Measurements from ENCODE around the gene MUC5AC.

The MUC5AC gene

GRCh38 chr11:1217151-1217550, 59.4 kb downstream of the MUC5AC start:
- no peak for DNase-seq

GRCh38 chr11:1218256-1218787, 60.6 kb downstream of the MUC5AC start:
- no peak for DNase-seq

DNA sequence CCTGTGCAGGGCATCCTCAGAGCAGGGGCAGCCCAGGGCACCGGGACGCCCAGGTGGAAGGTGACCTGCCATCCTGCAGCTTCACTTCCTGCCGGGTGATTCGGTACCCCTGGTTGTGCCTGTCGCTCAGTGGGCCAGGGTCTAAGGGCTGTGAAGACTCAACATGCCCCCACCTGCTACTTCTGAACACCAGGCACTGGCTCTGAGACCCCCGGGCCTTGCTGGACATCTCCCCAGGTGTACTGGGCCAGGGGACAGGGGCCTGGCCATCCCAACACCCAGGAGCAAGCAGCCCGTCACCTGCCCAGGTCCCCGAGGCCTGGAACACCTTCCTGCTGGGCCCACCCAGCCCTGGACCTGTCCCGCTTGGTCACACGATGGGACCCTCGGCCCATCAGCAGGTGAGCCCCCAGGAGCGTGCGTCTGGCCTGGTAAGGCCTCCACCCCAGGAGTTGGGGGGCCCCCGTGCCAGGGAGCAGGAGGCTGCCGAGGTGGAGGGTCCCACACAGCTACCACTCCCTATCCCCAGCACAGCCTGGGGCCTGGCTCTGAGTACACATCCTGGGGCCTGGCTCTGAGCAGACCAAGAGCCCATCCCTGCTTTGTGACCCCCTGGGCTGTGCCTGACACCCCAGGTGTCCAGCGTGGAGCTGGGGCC, 61.2 kb downstream of the MUC5AC start:
- DNase-seq: no peak

DNA sequence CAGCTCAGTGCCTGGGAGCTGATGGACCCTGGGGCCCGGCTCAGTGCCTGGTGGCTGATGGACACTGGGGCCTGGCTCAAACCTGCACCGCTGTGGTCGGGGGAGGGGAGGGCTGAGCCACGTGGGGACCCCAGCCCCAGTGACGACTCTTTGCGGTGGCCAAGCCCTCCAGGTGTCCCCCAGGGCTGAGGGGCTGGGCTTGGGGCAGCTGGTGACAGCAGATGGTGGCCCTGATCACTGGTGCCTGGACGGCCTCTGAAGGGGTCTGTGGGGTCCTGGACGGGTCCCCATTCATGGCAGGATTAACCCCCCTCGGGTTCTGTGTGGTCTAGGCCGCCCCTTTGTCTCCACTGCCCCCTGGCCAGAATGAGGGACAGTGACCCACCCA, 61.7 kb downstream of the MUC5AC start:
- no peak for DNase-seq

DNA sequence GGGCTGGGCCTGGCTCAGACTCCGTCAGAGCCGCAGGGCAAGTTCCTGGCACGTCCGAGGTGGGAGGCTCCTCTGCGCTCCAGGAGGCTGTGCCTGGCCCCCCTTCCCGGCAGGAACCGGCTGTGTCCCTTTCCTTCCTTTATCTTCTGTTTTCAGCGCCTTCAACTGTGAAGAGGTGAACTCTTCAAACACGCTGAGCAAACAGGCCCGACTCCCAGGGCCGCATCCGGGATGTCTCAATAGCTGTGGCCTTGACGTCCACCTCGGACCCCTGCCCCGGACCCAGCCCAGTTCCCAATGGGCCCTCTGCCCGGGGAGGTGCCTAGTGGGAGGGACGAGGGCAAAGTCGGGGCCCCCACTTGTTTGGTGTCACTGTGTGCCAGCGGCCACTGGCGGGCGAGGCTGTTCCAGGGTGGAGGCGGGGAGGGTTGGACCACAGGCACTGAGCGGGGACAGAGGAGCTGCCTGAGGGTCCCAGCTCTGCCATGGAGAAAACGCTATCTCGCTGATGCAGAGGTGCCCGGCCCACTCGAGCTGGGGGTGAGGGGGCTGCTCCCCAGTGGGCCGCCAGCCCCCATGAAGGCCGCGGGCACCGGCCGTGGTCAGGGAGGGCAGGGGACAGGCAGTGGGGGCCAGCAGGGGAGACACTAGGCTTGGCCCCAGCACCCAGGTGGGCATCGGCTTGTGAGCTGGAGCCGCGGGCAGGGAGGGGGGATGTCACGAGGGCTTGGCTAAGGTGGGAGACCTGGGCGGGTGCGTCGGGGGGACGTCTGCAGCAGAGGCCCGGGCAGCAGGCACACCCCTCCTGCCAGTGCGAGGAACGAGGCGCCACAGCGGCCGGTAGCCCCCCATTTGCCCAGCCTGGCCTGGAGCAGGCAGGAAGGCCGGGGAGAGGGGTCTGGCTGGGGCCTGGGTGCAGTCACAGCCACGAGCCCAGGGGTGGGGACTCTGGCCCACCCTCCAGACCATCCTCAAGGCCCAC, 62.4 kb downstream of the MUC5AC start:
- peak; percentile 63 for DNase-seq

- no peak for DNase-seq
Observed at GRCh38 chr11:1220941-1221721, 63.4 kb downstream of the MUC5AC start.

DNA sequence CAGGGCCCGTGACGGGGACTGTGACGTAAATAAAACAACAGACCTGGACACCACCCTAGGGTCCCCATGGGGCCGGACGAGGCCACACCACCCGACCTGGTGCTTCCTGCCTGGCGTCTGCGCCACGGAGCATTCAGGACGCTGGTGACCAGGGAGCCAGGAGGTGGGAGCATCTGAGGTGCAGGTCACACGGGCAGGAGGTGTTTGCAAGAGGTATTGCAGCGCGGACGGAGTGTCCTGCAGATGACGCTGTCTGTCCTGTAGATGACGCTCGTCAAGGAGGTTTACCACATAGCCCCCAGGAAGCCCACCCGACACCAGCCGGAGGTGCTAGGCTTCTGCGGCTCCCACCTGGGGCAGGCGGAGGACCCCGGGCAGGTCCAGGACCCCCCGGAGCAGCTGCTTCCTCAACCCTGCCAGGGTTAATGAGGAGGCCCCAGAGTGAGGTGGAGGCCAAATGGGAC, 64.1 kb downstream of the MUC5AC start:
- DNase-seq: peak; percentile 57

- DNase-seq: no peak
Observed at GRCh38 chr11:1222491-1223345, 65.0 kb downstream of the MUC5AC start, which contains the start of gene MUC5B. TSS of gene MUC5B (plus strand) at chr11:1223066. CDS start at chr11:1223124, 58 bp downstream.

DNA sequence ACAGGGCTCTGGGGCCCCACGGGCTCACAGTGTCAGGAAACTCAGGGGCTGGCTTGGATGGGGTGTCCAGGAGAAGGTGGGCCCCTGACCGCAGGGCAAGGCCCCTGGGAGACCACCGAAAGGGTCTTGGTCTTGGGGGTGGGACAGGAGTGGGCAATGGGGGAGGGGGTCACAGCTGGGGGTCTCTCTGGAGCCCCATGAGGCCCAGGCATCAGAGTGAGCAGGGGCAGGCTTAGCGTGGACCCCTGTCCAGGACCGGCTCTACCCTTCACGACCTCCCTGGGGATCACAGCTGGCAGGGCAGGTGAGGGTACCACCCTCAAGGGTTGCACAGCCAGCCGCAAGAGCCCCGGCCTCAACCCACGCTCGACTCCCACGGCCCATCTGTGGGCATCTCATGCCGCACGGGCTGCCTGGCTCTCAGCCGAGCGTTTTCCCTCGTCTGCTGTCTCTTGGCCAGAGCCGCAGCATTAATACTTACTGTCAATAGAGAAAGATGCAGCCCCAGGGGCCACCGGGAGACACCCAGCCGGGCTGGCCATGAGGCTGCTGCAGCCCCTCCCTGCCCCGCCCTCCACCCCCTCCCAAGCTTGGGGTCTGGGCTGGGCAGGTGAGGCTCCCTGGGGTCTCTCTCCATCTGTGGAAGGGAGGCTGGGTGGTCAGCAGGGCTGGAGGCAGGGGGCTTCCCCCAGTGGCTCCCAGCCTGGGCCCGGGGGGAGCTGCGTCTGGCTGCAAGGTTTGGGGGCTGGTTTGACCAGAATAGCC, 65.8 kb downstream of the MUC5AC start:
- DNase-seq: peak; percentile 37

DNA sequence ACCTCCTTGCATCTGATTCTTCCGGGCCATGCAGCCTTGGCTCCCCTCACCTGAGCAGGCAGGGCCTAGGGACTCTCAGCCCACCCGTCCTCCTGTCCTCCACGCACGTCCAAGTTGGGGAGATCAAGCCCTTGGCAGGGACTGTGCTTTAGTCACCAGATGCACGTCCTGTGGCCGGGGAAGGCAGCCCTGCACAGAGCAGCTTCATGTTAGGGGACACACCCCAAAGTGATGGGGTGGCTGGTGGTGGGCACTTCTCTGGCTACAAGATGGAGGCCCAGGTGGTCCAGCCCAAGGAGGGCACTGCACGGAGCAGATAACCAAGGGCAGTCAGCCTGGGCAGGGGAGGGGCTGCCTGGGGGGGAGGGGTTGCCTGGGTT, 66.3 kb downstream of the MUC5AC start:
- DNase-seq: no peak

DNA sequence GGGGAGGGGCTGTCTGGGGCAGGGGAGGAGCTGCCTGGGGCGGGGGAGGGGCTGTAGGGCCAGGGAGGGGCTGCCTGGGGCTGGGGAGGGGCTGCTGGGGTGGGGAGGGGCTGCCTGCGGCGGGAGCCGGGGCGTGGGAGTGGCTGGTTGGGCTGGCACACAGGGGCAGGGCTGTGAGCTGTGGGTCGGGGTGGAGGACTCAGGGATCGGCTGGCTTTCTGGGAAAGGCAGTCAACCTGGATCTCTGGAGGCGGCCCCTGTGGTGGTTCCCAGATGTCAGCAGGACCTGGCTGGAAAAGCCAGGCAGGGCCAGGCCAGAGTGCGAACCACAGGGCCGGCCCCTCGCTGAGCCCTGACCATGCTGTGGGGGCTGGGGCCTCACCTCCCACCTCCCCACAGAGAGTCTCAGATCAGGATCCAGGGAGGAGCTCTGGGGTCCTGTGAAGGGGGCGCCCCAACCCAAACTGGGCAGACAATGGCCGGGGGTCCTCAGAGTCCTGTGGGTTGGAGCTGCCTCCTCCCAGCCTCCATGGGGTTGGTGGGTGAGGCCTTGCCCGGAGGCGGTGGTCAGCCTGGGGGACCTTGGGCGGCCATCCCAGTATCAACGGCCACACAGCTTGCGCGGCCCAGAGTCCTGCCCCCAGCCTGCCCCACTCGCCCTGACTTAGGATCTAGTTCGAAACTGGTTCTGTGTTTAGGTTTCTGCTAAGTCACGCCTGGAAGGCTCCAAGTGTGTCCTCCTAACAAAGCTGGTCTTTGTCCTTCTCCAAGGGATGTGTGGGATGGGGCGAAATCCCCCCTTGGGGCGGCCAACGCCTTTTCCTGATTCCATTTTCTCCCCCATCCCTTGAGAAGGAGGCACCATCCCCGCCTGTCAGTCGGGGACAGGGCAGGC, 67.0 kb downstream of the MUC5AC start:
- DNase-seq: no peak

GRCh38 chr11:1225386-1226225, 67.9 kb downstream of the MUC5AC start:
- no peak for DNase-seq

- no peak for DNase-seq
Observed at GRCh38 chr11:1226226-1226985, 68.7 kb downstream of the MUC5AC start.

DNA sequence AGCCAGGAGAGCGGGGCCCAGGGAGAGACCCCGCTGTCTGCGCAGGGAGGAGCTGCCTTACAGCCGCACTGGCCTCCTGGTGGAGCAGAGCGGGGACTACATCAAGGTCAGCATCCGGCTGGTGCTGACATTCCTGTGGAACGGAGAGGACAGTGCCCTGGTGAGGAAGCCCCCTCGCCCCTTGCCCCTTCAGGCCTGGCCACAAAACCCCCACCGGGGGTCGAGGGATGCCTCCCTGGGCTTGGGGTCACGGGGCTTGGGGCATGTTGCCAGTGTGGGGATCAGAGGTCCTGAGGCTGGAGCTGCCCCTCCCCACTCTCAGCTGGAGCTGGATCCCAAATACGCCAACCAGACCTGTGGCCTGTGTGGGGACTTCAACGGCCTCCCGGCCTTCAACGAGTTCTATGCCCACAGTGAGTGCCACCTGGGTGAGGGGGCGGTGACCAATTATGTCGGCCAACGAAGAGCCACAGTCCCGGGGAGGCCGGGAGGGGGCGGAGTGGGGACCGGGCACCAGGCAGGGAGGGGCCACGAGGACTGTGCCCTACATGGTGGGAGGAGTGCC, 69.3 kb downstream of the MUC5AC start:
- DNase-seq: peak; percentile 55

DNA sequence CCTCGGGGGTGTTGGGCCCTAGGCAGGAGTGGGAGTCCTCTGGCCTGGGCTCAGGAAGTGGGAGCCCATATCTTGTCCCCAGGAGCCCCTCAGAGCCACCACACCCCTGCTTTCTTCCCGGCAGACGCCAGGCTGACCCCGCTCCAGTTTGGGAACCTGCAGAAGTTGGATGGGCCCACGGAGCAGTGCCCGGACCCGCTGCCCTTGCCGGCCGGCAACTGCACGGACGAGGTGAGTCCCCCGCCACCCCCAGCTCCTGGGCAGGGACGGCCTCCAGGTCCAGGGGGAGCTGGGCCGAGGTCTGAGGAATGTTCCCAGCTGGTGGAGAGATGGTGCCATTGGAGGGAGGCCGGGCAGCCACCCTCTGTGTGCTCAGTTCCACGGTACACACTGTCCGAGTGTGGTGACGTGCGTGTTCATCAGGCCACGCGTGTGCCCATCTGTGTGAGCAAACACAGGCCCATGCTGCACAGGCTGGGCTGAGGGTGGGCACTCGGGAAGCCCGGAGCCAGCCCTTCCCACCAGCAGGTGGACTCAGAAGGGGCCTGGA, 69.9 kb downstream of the MUC5AC start:
- DNase-seq: no peak

GRCh38 chr11:1228101-1228821, 70.5 kb downstream of the MUC5AC start:
- no peak for DNase-seq

GRCh38 chr11:1228921-1229451, 71.2 kb downstream of the MUC5AC start:
- no peak for DNase-seq
